ENCODE data around the gene WBP1L. TPM values are rescaled to one million over a fixed set of nuclear protein-coding genes. Genes with fewer than 3 reads are reported as not detected.
"Not testable (repeated sequence)": the region's sequence is repeated elsewhere in the genome, so short reads cannot be mapped to it uniquely, and the experiment has no call there.

WBP1L gene
- 10 to 100 TPM; 12.8 to 15.1 (median 14.0) TPM for total RNA-seq

- Mint-ChIP-seq H3K4me3 (peak within 1 kb of the TSS; percentile 97), H3K4me1 (ENCODE audit: low read depth) (peaks cover 46% of the 10 kb centered on the region)
These were observed at the start of gene WBP1L for GRCh38 chr10:102743588-102744373. Gene WBP1L (plus strand): TSS chr10:102743948. CDS start chr10:102744054, 106 bp downstream.

GRCh38 chr10:102695401-102695800, 48.3 kb upstream of the WBP1L start:
- ATAC-seq; H3K4me3 Mint-ChIP-seq; H3K9me3 Mint-ChIP-seq; DNase-seq; H3K27me3 Mint-ChIP-seq (ENCODE audit: low read depth); H3K4me1 Mint-ChIP-seq (ENCODE audit: low read depth): not testable (repeated sequence)
- H3K36me3 Mint-ChIP-seq (ENCODE audit: insufficient read depth): peaks cover 20% of the 10 kb centered on the region

More at GRCh38 chr10:102743588-102744373, at the start of gene WBP1L:
- Mint-ChIP-seq H3K9me3 (peaks cover 4% of the 10 kb centered on the region), H3K27me3 (ENCODE audit: low read depth) (no peaks in the 10 kb centered on the region), H3K36me3 (ENCODE audit: insufficient read depth) (peaks cover 5% of the 10 kb centered on the region)
- ATAC-seq: peak; percentile 98
- peak; percentile 93 for DNase-seq

GRCh38 chr10:102696736-102697135, 47.0 kb upstream of the WBP1L start:
- H3K36me3 Mint-ChIP-seq (ENCODE audit: insufficient read depth): peaks cover 20% of the 10 kb centered on the region
- H3K27me3 Mint-ChIP-seq (ENCODE audit: low read depth): no peaks in the 10 kb centered on the region
- no peak for ATAC-seq
- no peaks in the 10 kb centered on the region for H3K9me3 Mint-ChIP-seq
- H3K4me1 Mint-ChIP-seq (ENCODE audit: low read depth): no peaks in the 10 kb centered on the region
- DNase-seq: no peak
- H3K4me3 Mint-ChIP-seq: no peak overlapping the region

GRCh38 chr10:102698894-102699293, 44.9 kb upstream of the WBP1L start:
- no peaks in the 10 kb centered on the region for H3K9me3 Mint-ChIP-seq
- H3K27me3 Mint-ChIP-seq (ENCODE audit: low read depth): no peaks in the 10 kb centered on the region
- ATAC-seq (no peak), DNase-seq (no peak)
- no peaks in the 10 kb centered on the region for H3K4me1 Mint-ChIP-seq (ENCODE audit: low read depth)
- no peak overlapping the region for H3K4me3 Mint-ChIP-seq
- peaks cover 20% of the 10 kb centered on the region for H3K36me3 Mint-ChIP-seq (ENCODE audit: insufficient read depth)

GRCh38 chr10:102701272-102701671, 42.5 kb upstream of the WBP1L start:
- no peak overlapping the region for H3K4me3 Mint-ChIP-seq
- H3K27me3 Mint-ChIP-seq (ENCODE audit: low read depth): no peaks in the 10 kb centered on the region
- no peaks in the 10 kb centered on the region for H3K9me3 Mint-ChIP-seq
- DNase-seq (no peak), ATAC-seq (no peak)
- H3K36me3 Mint-ChIP-seq (ENCODE audit: insufficient read depth): peaks cover 22% of the 10 kb centered on the region
- H3K4me1 Mint-ChIP-seq (ENCODE audit: low read depth): peaks cover 10% of the 10 kb centered on the region

- no peaks in the 10 kb centered on the region for H3K27me3 Mint-ChIP-seq (ENCODE audit: low read depth)
- ATAC-seq (no peak), DNase-seq (no peak)
- no peaks in the 10 kb centered on the region for H3K9me3 Mint-ChIP-seq
- H3K4me1 Mint-ChIP-seq (ENCODE audit: low read depth): peaks cover 11% of the 10 kb centered on the region
- peaks cover 18% of the 10 kb centered on the region for H3K36me3 Mint-ChIP-seq (ENCODE audit: insufficient read depth)
- H3K4me3 Mint-ChIP-seq: no peak overlapping the region
These were observed 42.0 kb upstream of the WBP1L start for GRCh38 chr10:102701796-102702195.

GRCh38 chr10:102702742-102703141, 41.0 kb upstream of the WBP1L start:
- Mint-ChIP-seq H3K4me1 (ENCODE audit: low read depth) (peaks cover 11% of the 10 kb centered on the region), H3K27me3 (ENCODE audit: low read depth) (no peaks in the 10 kb centered on the region), H3K4me3 (no peak overlapping the region), H3K36me3 (ENCODE audit: insufficient read depth) (peaks cover 14% of the 10 kb centered on the region), H3K9me3 (no peaks in the 10 kb centered on the region)
- DNase-seq (no peak), ATAC-seq (no peak)

- Mint-ChIP-seq H3K9me3 (no peaks in the 10 kb centered on the region), H3K4me3 (no peak overlapping the region), H3K36me3 (ENCODE audit: insufficient read depth) (peaks cover 5% of the 10 kb centered on the region), H3K4me1 (ENCODE audit: low read depth) (peaks cover 11% of the 10 kb centered on the region), H3K27me3 (ENCODE audit: low read depth) (no peaks in the 10 kb centered on the region)
- ATAC-seq: peak in 1 of 2 donors; percentile 54
- no peak for DNase-seq
These were observed 38.8 kb upstream of the WBP1L start for GRCh38 chr10:102704915-102705314.

- DNase-seq: no peak
- no peak for ATAC-seq
- Mint-ChIP-seq H3K4me3 (no peak overlapping the region), H3K27me3 (ENCODE audit: low read depth) (no peaks in the 10 kb centered on the region), H3K4me1 (ENCODE audit: low read depth) (peaks cover 15% of the 10 kb centered on the region), H3K36me3 (ENCODE audit: insufficient read depth) (peaks cover 5% of the 10 kb centered on the region), H3K9me3 (no peaks in the 10 kb centered on the region)
These were observed 38.2 kb upstream of the WBP1L start for GRCh38 chr10:102705531-102705930.

GRCh38 chr10:102710609-102711008, 33.1 kb upstream of the WBP1L start:
- no peak overlapping the region for H3K4me3 Mint-ChIP-seq
- no peak for ATAC-seq
- H3K27me3 Mint-ChIP-seq (ENCODE audit: low read depth): no peaks in the 10 kb centered on the region
- H3K4me1 Mint-ChIP-seq (ENCODE audit: low read depth): peaks cover 32% of the 10 kb centered on the region
- H3K9me3 Mint-ChIP-seq: no peaks in the 10 kb centered on the region
- no peak for DNase-seq
- no peaks in the 10 kb centered on the region for H3K36me3 Mint-ChIP-seq (ENCODE audit: insufficient read depth)

GRCh38 chr10:102712089-102712488, 31.7 kb upstream of the WBP1L start:
- H3K4me1 Mint-ChIP-seq (ENCODE audit: low read depth): peaks cover 41% of the 10 kb centered on the region
- H3K27me3 Mint-ChIP-seq (ENCODE audit: low read depth): no peaks in the 10 kb centered on the region
- peaks cover 4% of the 10 kb centered on the region for H3K36me3 Mint-ChIP-seq (ENCODE audit: insufficient read depth)
- peak overlapping the region; percentile 36 for H3K4me3 Mint-ChIP-seq
- no peak for ATAC-seq
- H3K9me3 Mint-ChIP-seq: no peaks in the 10 kb centered on the region
- DNase-seq: no peak

GRCh38 chr10:102712843-102713538, 30.8 kb upstream of the WBP1L start:
- peak overlapping the region; percentile 95 for H3K4me3 Mint-ChIP-seq
- DNase-seq (no peak), ATAC-seq (no peak)
- H3K9me3 Mint-ChIP-seq: no peaks in the 10 kb centered on the region
- no peaks in the 10 kb centered on the region for H3K27me3 Mint-ChIP-seq (ENCODE audit: low read depth)
- H3K4me1 Mint-ChIP-seq (ENCODE audit: low read depth): peaks cover 49% of the 10 kb centered on the region
- peaks cover 9% of the 10 kb centered on the region for H3K36me3 Mint-ChIP-seq (ENCODE audit: insufficient read depth)

- Mint-ChIP-seq H3K4me3 (peak overlapping the region; percentile 95), H3K4me1 (ENCODE audit: low read depth) (peaks cover 51% of the 10 kb centered on the region), H3K9me3 (no peaks in the 10 kb centered on the region), H3K27me3 (ENCODE audit: low read depth) (no peaks in the 10 kb centered on the region), H3K36me3 (ENCODE audit: insufficient read depth) (peaks cover 9% of the 10 kb centered on the region)
- ATAC-seq: peak; percentile 68 to 69
- DNase-seq: no peak
These were observed 30.3 kb upstream of the WBP1L start for GRCh38 chr10:102713539-102713813.

GRCh38 chr10:102713814-102714620, 29.7 kb upstream of the WBP1L start, which contains the start of gene ARL3:
Gene ARL3 (minus strand): TSS chr10:102714397. CDS start chr10:102714275, 122 bp downstream.
- H3K36me3 Mint-ChIP-seq (ENCODE audit: insufficient read depth): peaks cover 9% of the 10 kb centered on the region
- ATAC-seq (peak; percentile 85), DNase-seq (peak; percentile 95)
- H3K4me1 Mint-ChIP-seq (ENCODE audit: low read depth): peaks cover 51% of the 10 kb centered on the region
- peak within 1 kb of the TSS; percentile 95 for H3K4me3 Mint-ChIP-seq
- H3K9me3 Mint-ChIP-seq: no peaks in the 10 kb centered on the region
- no peaks in the 10 kb centered on the region for H3K27me3 Mint-ChIP-seq (ENCODE audit: low read depth)

Data from activated T-cell treated with anti-CD3 and anti-CD28 coated beads, Interleukin-2, amount 50 U/mL, for 4 hours (primary cell).